BE2C (cell line): Measurements from ENCODE around the gene PHF21B.
"Not testable (repeated sequence)": the region's sequence is repeated elsewhere in the genome, so short reads cannot be mapped to it uniquely, and the experiment has no call there.

Experiments used
- DNase-seq: peaks from one replicate; pipeline ENCODE4 v3.0.0-alpha.2; 2020
- H3K27me3 ChIP-seq: fragments of 250-450 bp; sonication (Bioruptor Pico); 2 replicates; pipeline ENCODE4 v1.5.1; 2020; ENCODE audit warnings: mild to moderate bottlenecking
- H3K36me3 ChIP-seq: fragments of 250-450 bp; sonication (Bioruptor Pico); 2 replicates; pipeline ENCODE4 v1.5.1; 2020; ENCODE audit warnings: mild to moderate bottlenecking
- H3K4me1 ChIP-seq: fragments of 250-450 bp; sonication (Bioruptor Pico); 2 replicates; pipeline ENCODE4 v1.5.1; 2020
- H3K4me3 ChIP-seq: 2 replicates; pipeline ENCODE4 v1.5.1; 2011; ENCODE audit warnings: low read depth, low read length
- H3K9me3 ChIP-seq: fragments of 250-450 bp; sonication (Bioruptor Pico); 2 replicates; pipeline ENCODE4 v1.5.1; 2020
- TF ChIP-seq, protein P1 (sequence below): IDR thresholded peaks from 2 replicates; pipeline ENCODE4 v1.5.1; 2012; ENCODE audit warnings: mild to moderate bottlenecking, low read depth, low read length

Gene PHF21B

DNA sequence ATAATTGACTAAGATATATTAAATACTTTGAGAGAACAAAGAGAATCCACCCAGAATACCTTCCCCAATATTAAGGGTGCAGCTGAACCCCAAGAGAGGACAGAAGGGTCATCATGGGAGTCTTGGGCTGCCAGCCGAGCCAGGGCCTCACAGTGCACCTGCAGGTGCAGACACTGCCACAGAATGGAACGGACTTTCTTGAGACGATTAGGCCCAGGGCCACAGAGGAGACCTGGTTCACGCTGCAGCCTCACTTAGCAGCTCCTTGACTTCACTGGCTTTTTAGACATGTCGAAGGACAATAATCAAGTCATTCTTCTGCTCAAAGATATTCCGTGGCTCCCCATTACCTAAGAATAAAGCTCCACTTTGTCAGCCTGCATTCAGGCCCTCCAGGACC lies 100.6 kb downstream of the PHF21B start:
- peaks cover 38% of the 10 kb centered on the region for H3K36me3 ChIP-seq
- H3K9me3 ChIP-seq = no peaks in the 10 kb centered on the region
- H3K27me3 ChIP-seq = no peaks in the 10 kb centered on the region

GRCh38 chr22:44907765-44908737 lies 101.8 kb downstream of the PHF21B start:
- H3K27me3 ChIP-seq = no peaks in the 10 kb centered on the region
- no peaks in the 10 kb centered on the region for H3K9me3 ChIP-seq
- TF ChIP-seq, protein P1, sequence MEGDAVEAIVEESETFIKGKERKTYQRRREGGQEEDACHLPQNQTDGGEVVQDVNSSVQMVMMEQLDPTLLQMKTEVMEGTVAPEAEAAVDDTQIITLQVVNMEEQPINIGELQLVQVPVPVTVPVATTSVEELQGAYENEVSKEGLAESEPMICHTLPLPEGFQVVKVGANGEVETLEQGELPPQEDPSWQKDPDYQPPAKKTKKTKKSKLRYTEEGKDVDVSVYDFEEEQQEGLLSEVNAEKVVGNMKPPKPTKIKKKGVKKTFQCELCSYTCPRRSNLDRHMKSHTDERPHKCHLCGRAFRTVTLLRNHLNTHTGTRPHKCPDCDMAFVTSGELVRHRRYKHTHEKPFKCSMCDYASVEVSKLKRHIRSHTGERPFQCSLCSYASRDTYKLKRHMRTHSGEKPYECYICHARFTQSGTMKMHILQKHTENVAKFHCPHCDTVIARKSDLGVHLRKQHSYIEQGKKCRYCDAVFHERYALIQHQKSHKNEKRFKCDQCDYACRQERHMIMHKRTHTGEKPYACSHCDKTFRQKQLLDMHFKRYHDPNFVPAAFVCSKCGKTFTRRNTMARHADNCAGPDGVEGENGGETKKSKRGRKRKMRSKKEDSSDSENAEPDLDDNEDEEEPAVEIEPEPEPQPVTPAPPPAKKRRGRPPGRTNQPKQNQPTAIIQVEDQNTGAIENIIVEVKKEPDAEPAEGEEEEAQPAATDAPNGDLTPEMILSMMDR = no peak
- H3K4me3 ChIP-seq = no peak overlapping the region
- H3K36me3 ChIP-seq = peaks cover 31% of the 10 kb centered on the region
- H3K4me1 ChIP-seq = no peaks in the 10 kb centered on the region
- DNase-seq = no peak

More for the DNA sequence above, 100.6 kb downstream of the PHF21B start:
- DNase-seq = no peak
- Histone ChIP-seq H3K4me3 (no peak overlapping the region), H3K4me1 (no peaks in the 10 kb centered on the region)
- TF ChIP-seq, protein P1 = no peak

GRCh38 chr22:44906999-44907644 lies 102.7 kb downstream of the PHF21B start:
- Histone ChIP-seq H3K36me3 (peaks cover 23% of the 10 kb centered on the region), H3K27me3 (no peaks in the 10 kb centered on the region), H3K4me3 (no peak overlapping the region), H3K4me1 (no peaks in the 10 kb centered on the region), H3K9me3 (no peaks in the 10 kb centered on the region)
- TF ChIP-seq, protein P1 = no peak
- no peak for DNase-seq

GRCh38 chr22:44906248-44906936 lies 103.4 kb downstream of the PHF21B start:
- TF ChIP-seq, protein P1 = no peak
- H3K36me3 ChIP-seq = peaks cover 27% of the 10 kb centered on the region
- no peak for DNase-seq
- H3K9me3 ChIP-seq = no peaks in the 10 kb centered on the region; the same call in 1 of the 2 replicates
- H3K4me1 ChIP-seq = no peaks in the 10 kb centered on the region
- H3K27me3 ChIP-seq = no peaks in the 10 kb centered on the region
- H3K4me3 ChIP-seq = no peak overlapping the region

DNA sequence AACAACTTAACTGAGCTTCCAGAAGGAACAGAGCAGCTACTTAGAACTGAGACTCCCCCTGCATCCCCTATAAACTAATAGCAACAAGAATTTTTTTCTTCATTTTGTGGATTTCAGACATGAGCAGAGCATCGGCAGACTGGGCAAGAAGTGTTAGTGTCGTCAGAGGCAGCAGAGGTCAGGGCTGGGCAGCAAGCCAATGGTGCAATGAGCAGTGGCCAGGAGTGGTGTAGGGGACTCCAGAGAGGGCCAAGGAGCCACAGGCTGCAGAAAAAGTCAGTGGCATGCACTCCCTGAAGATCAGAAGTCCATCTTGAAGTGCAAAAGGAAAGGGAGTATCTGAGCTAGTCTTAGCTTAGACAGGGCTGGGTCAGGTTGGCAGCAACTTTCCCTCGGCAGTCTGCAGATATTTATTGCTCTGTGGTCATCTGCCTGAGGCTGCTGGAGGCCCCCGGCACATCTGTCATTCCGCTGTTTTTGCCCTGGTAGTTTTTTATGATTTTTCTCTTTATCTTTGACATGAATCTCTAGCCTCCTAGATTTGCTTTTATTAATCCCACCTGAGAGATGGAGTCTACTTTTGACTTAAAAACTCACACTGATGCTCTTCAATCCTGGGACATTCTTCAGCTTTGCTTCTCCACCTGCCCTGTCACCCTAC lies 105.2 kb downstream of the PHF21B start:
- H3K4me1 ChIP-seq, DNase-seq, H3K27me3 ChIP-seq, H3K4me3 ChIP-seq, H3K9me3 ChIP-seq: not testable (repeated sequence)
- H3K36me3 ChIP-seq = peaks cover 23% of the 10 kb centered on the region

GRCh38 chr22:44903164-44903563 lies 106.6 kb downstream of the PHF21B start:
- not testable (repeated sequence) for DNase-seq, H3K27me3 ChIP-seq, H3K4me3 ChIP-seq, H3K9me3 ChIP-seq, H3K4me1 ChIP-seq
- H3K36me3 ChIP-seq = peaks cover 24% of the 10 kb centered on the region
